GM21528 (cell line): ENCODE data around the gene FAM209B.
A peak's percentile ranks its signal among the peaks of the same experiment; 100 is the strongest.
"Not testable (repeated sequence)": the region's sequence is repeated elsewhere in the genome, so short reads cannot be mapped to it uniquely, and the experiment has no call there.

Experiments used
- ATAC-seq: cut with Tn5 transposase; IDR thresholded peaks from one replicate; pipeline ENCODE4 v1.9.1; 2021; ENCODE audit warnings: mild to moderate bottlenecking, moderate library complexity; ENCODE audit not compliant: unreplicated experiment, low FRiP score

The FAM209B gene

DNA sequence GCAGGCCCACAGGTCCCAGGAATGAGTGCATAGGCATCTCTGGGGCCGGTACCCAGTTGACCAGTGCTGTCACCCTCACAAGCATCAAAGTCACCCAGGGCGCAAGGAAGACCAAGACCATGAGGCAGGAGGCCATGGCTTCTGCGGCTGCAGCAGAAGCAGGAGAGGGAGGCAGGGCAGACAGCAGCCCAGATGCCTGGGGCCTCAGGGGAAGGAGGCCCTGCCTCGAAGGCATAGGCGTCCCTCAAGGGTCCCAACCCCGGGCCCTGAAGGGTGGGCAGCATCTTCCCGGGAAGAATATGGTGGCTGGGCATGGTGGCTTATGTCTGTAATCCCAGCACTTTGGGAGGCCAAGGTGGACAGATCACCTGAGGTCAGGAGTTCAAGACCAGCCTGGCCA lies 5.5 kb upstream of the FAM209B start:
- ATAC-seq, result no peak

DNA sequence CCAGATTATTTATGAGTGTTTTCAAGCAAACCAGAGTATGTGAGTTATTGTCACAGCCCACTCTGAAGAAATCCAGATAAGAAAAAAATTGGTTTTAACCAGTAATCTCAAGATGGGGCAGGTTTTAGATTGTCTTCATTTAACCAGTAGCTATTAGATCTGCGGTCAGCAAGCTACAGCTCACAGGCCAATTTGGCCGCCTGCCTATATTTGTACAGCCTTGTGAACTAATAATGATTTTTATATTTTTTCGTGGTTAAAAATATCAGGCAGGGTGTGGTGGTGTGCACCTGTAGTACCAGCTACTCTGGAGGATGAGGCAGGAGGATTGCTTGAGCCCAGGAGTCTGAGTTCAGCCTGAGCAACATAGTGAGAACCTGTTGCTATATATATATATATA lies 5.0 kb downstream of the FAM209B start:
- ATAC-seq, result no peak

DNA sequence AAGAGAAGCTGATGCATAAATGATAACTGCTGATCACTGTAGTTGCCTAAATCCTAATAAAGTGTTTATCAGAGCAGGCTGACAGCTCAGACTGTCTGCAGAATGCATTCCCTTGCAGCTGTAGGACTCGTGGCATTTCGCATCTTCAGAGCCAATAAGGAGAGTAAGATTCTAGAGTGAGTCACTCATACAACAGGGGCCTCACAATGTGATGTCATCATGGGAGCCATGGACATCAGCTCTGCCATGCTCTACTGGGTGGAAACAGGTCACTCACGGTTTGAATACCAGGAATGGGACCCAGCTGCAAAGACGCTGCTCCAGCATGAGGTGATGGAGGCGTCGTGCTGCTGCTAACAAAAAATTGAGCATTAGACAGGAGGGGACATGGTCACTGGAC lies 7.4 kb downstream of the FAM209B start:
- ATAC-seq, result no peak

DNA sequence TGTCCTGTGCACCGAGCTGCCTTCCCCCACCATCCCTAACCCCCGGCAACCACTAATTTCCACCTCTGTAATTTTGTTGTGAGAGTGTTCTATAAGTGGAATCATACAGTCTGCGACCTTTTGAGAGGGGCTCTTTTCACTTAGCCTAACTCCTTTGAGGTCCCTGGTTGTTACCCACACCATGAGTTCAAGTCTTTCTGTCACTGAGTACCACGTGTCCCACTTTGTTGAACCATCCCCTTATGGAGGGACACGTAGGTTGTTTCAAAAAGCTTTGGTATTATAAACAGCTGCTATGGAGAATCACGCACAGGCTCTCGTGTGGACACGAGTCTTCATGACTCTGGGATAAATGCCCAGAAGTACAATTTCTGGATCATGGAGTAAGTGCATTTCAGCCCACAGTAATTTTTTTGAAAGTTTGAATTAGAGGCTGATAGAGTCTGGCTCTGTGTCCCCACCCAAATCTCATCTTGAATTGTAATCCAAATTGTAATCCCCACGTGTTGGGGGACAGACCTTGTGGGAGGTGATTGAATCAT lies 9.5 kb downstream of the FAM209B start:
- ATAC-seq, result no peak

GRCh38 chr20:56551571-56551970 lies 18.5 kb downstream of the FAM209B start:
- no peak for ATAC-seq

- no peak for ATAC-seq
Observed at GRCh38 chr20:56552911-56553629, 20.0 kb downstream of the FAM209B start.

GRCh38 chr20:56554869-56555268 lies 21.8 kb downstream of the FAM209B start:
- peak; percentile 89 for ATAC-seq

GRCh38 chr20:56558968-56559367 lies 25.9 kb downstream of the FAM209B start:
- ATAC-seq, result no peak

- ATAC-seq, result not testable (repeated sequence)
Observed at GRCh38 chr20:56564526-56564925, 31.5 kb downstream of the FAM209B start.

DNA sequence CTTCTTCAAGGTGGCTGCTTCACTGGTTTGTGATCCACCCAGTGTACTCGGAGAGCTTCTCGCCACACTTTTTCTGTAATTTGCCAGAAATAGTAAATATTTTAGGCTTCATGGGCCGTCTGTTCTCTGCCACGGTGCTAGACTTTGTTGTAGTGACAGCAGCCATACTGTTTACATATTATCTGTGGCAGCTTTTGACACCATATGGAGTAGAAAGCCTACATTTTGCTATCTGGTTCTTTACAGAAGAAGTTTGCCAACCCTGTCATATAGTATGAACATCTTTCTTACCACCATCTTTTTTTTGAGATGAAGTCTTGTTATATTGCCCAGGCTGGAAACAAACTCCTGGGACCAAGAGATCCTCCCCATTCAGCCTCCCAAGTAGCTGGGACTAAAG lies 32.5 kb downstream of the FAM209B start:
- no peak for ATAC-seq

DNA sequence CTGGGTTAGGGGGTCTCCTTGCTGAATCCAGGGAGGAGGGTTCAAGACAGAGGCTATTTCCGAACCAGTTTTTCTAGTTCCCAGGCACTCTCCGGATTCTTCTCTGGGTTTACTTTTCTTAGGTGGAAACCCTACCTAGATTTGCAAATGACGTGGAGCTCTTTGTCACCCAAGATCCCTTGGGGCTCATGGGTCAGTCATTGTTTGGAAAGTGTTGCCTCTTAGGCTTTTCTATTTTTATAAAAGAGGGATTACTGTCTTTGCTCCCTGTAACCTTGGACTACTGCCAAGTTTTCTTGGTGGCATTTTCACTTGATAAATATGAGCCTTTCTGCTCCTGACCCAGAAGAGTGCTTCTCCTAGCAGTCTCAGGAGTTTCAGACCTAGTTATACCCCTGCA lies 33.6 kb downstream of the FAM209B start:
- no peak for ATAC-seq

GRCh38 chr20:56570832-56571231 lies 37.8 kb downstream of the FAM209B start:
- no peak for ATAC-seq

- no peak for ATAC-seq
Observed at GRCh38 chr20:56572172-56572571, 39.1 kb downstream of the FAM209B start.

DNA sequence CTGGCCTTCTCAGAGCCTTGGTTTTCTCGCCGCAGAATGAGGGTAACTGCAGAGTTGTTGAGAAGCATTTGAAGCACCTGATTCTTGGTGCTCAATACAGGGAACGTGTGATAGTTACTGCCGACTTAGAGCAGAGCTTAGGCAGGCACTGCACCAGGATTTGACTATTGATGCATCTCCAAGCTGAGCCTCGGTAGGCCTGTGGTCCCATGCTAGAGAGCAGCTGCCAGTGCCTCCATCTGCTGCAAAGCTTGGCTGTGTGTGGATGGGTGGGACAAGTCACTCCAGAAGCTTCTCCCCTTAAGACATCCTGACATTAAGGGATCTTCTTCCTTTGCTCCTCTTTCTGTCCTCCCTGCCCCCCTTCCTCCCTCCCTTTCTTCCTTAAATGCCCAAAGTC lies 40.9 kb downstream of the FAM209B start:
- ATAC-seq, result no peak

- ATAC-seq, result no peak
Observed at GRCh38 chr20:56574531-56575142, 41.6 kb downstream of the FAM209B start.

GRCh38 chr20:56575157-56575556 lies 42.1 kb downstream of the FAM209B start:
- ATAC-seq, result no peak

DNA sequence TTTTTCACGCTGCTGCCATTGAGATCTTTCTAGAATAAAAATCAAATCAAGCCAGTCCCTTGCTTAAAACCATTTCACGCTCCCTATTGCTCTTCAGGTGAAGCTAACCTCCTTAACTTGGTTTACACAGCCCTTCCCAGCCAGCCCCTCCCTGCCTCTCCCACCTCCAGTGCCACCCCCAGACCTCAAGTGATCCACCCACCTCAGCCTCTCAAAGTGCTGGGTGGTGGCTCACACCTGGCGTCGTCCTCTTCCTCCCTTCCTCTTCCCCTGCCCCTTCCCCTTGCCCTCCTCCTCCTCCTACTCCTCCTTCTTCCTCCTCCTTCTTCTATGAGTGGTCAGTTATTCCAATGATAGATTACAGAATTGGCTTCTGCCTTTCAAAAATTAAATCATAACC lies 42.9 kb downstream of the FAM209B start:
- no peak for ATAC-seq

DNA sequence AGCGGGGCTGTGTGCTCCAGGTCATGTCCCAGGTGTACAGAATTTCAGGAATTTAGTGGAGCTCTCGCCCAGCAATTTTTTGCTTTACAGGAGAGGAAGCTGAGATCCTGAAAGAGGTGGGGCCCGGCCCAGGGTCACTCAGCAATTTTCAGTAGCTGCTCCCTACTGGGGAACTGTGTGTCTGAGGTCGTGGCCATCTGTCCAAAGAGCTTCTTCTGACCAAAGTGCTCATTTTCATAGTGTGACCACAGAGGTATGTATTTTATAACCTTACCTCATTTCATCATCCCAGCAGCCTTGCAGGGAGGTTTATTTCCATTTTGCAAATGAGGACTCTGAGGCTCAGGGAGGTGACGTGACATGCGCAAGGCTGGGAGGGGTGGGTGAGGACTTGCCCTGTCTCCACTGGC lies 46.3 kb downstream of the FAM209B start:
- ATAC-seq, result no peak

DNA sequence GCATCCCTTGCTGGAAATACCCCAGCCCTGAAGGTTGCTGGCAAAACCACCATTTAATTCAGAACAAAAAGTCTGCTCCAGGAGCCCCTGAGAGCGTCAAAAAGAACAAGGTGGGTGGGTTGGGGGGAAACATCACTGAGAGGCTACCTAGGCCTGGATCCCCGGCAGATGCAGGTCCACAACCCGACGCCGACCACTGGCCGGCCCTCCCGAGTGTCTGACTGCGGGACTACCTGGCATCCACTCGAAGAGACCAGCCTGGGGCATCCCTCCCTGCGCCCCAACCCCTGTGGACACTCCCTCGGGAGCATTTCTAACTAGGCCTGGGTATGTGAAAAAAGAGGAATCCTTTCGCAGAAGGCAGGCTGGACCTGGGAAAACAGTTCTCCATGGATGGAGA lies 47.2 kb downstream of the FAM209B start:
- no peak for ATAC-seq

DNA sequence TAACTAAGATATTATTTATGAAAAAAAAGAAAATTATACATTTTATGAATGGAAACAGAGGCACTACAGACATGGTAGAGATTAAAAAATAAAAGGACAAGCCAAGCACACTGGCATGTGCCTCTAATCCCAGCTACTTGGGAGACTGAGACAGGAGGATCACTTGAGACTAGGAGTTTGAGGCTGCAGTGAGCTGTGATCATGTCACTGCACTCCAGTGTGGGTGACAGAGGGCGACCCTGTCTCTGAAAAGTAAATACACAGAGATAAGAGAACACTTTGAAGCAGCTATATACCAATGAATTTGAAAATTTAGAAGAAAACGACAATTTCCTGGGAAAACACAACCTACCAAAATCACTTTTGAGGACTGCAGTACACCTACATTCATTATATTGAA lies 48.7 kb downstream of the FAM209B start:
- no peak for ATAC-seq

DNA sequence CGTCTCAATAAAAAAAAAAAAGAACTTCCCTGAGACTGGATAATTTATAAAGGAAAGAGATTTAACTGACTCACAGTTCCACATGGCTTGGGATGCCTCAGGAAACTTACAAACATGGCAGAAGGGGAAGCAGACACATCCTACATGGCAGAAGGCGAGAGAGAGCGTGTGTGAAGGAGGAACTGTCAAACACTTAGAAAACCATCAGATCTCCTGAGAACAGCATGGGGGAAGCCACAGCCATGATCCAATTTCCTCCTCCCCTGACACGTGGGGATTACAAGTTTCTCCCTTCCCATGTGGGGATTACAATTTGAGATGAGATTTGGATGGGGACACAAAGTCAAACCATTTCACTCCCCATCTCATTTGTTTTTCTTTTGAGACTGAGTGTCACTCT lies 49.5 kb downstream of the FAM209B start:
- ATAC-seq, result no peak

GRCh38 chr20:56584916-56585315 lies 51.9 kb downstream of the FAM209B start:
- no peak for ATAC-seq
